ENCODE data around the gene PAX7. TPM values are rescaled to one million over a fixed set of nuclear protein-coding genes. Genes with fewer than 3 reads are reported as not detected.

The PAX7 gene
- polyA plus RNA-seq, 1 experiment = not detected

DNA sequence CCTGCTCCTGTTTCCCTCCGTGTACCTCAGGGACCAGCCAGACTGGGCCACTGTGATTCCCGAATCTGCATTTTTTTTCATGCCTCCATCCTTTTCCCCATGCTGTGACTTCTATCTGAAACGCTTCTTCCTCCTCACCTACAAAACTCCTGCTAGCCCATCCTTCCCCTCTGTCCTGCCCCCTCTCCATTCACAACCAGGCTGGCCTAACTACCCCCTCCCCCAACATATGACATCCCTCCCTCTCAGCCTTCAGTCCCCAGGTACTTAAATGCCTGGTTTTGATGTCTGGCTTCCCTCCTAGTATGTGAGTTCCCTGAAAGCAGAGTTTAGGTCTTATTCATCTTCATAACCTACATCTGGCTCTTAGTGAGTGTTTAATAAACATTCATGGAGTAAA lies 146.1 kb downstream of the PAX7 start:
- Histone ChIP-seq H3K36me3 (ENCODE audit: control insufficient read depth, insufficient read depth, low read length) (no peaks in the 10 kb centered on the region), H3K27me3 (ENCODE audit: control insufficient read depth, insufficient read depth, low read length) (no peaks in the 10 kb centered on the region; the same call in none of the 2 replicates), H3K4me3 (ENCODE audit: low read depth, low read length) (no peak overlapping the region)
- TF ChIP-seq CTCF (IDR thresholded peaks at IDR 0.05; ENCODE audit: insufficient read depth, low read depth, low read length) = no peak
- POLR2A ChIA-PET = no interaction called here
- no peak for DNase-seq (ENCODE audit: low read depth)
- CTCF ChIA-PET = no interaction called here

- ChIA-PET CTCF (no interaction called here), POLR2A (no interaction called here)
- Histone ChIP-seq H3K36me3 (ENCODE audit: control insufficient read depth, insufficient read depth, low read length) (no peaks in the 10 kb centered on the region), H3K4me3 (ENCODE audit: low read depth, low read length) (no peak overlapping the region), H3K27me3 (ENCODE audit: control insufficient read depth, insufficient read depth, low read length) (no peaks in the 10 kb centered on the region; the same call in none of the 2 replicates)
- no peak for TF ChIP-seq CTCF (IDR thresholded peaks at IDR 0.05; ENCODE audit: insufficient read depth, low read depth, low read length)
- DNase-seq (ENCODE audit: low read depth) = no peak
Observed at GRCh38 chr1:18778437-18778836, 147.8 kb downstream of the PAX7 start.

- DNase-seq (ENCODE audit: low read depth) = no peak
- no peak for TF ChIP-seq CTCF (IDR thresholded peaks at IDR 0.05; ENCODE audit: insufficient read depth, low read depth, low read length)
- ChIA-PET CTCF (no interaction called here), POLR2A (no interaction called here)
- Histone ChIP-seq H3K27me3 (ENCODE audit: control insufficient read depth, insufficient read depth, low read length) (peaks cover 2% of the 10 kb centered on the region), H3K36me3 (ENCODE audit: control insufficient read depth, insufficient read depth, low read length) (no peaks in the 10 kb centered on the region), H3K4me3 (ENCODE audit: low read depth, low read length) (no peak overlapping the region)
Observed at GRCh38 chr1:18781031-18781430, 150.4 kb downstream of the PAX7 start.

DNA sequence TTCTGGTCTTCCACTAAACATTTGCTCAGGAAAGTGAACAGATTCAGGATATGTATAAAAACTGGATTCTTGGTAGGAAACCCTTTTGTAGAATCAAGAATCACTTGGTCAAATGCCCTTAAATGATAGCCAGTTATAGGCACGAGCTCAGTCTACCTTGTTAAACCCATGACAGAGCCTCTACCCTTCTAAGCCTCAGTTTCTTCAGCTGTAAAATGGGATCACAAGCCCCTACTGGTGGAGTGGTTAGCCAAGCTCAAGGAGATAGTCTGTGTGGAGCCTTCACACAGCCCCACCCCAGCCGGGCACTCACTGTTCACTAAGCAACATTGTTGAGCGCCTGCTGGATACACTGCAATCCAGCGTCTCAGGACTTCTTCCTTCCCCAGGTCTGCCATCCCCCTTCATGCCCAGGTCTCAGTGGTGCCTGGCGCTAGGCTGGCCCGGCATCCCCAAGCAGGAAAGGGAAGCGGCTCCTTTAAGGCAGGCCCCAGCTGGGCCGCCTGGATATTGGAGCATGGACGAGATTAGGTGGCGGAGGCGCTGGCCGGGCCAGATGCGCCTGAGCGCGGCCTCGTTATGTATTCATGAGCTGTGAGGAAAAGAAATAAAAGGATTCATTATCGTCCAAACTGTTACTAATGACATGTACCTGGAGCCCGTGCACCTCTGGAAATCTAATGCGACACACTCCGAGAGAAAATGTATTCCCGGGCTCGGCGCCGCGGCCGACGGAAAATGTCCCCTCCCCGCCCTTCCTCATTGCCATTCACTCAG lies 153.2 kb downstream of the PAX7 start:
- DNase-seq (ENCODE audit: low read depth) = no peak
- H3K36me3 ChIP-seq (ENCODE audit: control insufficient read depth, insufficient read depth, low read length) = no peaks in the 10 kb centered on the region
- no peak overlapping the region for H3K4me3 ChIP-seq (ENCODE audit: low read depth, low read length)
- ChIA-PET CTCF (interaction anchor here (0.7 kb wide), 1 partner anchor 52 kb away, joined by 3 read pairs; no protein-coding TSS in a partner anchor), POLR2A (no interaction called here)
- no peak for TF ChIP-seq CTCF (IDR thresholded peaks at IDR 0.05; ENCODE audit: insufficient read depth, low read depth, low read length)
- H3K27me3 ChIP-seq (ENCODE audit: control insufficient read depth, insufficient read depth, low read length) = peaks cover 2% of the 10 kb centered on the region

DNA sequence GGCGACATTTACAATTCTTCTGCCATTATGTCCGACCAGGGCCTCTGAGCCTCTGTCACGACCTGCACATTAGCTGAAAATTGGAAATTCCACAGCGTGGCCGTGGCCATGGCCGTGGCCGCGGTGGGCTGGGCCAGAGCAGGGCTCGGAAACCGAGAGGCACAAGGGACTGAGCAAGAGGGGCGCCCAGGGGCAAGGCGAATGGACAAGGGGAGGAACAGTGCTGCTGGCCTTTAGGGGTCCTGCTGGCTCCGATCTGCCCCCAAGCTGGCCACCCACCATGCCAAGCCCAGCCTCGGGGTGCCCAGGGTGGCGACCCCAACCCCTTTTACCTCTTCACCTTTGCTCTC lies 153.8 kb downstream of the PAX7 start:
- POLR2A ChIA-PET = no interaction called here
- no peak for TF ChIP-seq CTCF (IDR thresholded peaks at IDR 0.05; ENCODE audit: insufficient read depth, low read depth, low read length)
- no peaks in the 10 kb centered on the region for H3K36me3 ChIP-seq (ENCODE audit: control insufficient read depth, insufficient read depth, low read length)
- peaks cover 2% of the 10 kb centered on the region for H3K27me3 ChIP-seq (ENCODE audit: control insufficient read depth, insufficient read depth, low read length)
- CTCF ChIA-PET = interaction anchor here (0.7 kb wide), 1 partner anchor 52 kb away, joined by 3 read pairs; no protein-coding TSS in a partner anchor
- H3K4me3 ChIP-seq (ENCODE audit: low read depth, low read length) = no peak overlapping the region
- DNase-seq (ENCODE audit: low read depth) = no peak

All from BJ (cell line).